Activated CD8-positive, alpha-beta memory T cell treated with anti-CD3 and anti-CD28 coated beads, Interleukin-2, amount 10 ng/mL, durations not matched to agents 7 days and 5 days (primary cell): ENCODE results near the gene EBI3. TPM values are rescaled to one million over a fixed set of nuclear protein-coding genes. Genes with fewer than 3 reads are reported as not detected.

ENCODE experiments used
- ATAC-seq: fragments of 150-1000 bp; cut with Tn5 transposase; one replicate; pipeline ENCODE4 v1.10.0; 2021; ENCODE audit warnings: moderate library complexity
- CTCF ChIA-PET: fragments of 350-600 bp; sonication (Branson Sonifier 250); formaldehyde crosslinking; loops from one replicate; lab custom pipeline; 2021; ENCODE audit warnings: antibody characterized with exemption; lab: Charles Lee
- DNase-seq: peaks from one replicate; pipeline ENCODE4 v3.0.0-alpha.2; 2020
- H3K27ac Mint-ChIP-seq: one replicate; pipeline ENCODE4 v1.8.0; 2021; ENCODE audit warnings: mild to moderate bottlenecking, mixed read lengths
- H3K27me3 Mint-ChIP-seq: one replicate; pipeline ENCODE4 v1.8.0; 2021; ENCODE audit warnings: mixed read lengths
- H3K36me3 Mint-ChIP-seq: one replicate; pipeline ENCODE4 v1.8.0; 2021; ENCODE audit warnings: mild to moderate bottlenecking, mixed read lengths
- H3K4me1 Mint-ChIP-seq: one replicate; pipeline ENCODE4 v1.8.0; 2021; ENCODE audit warnings: mixed read lengths
- H3K4me3 Mint-ChIP-seq: one replicate; pipeline ENCODE4 v1.8.0; 2021; ENCODE audit warnings: mild to moderate bottlenecking, moderate library complexity, mixed read lengths
- H3K9me3 Mint-ChIP-seq: one replicate; pipeline ENCODE4 v1.8.0; 2022; ENCODE audit warnings: low read depth, mixed read lengths
- total RNA-seq, 2 experiments: library from RNA; stranded (reverse); gene quantifications; one replicate each; pipeline ENCODE4 v1.2.3, GENCODE V29; 2021

EBI3 gene
- total RNA-seq, 2 experiments from 2014 or later = 2.6 to 14.7 TPM

DNA sequence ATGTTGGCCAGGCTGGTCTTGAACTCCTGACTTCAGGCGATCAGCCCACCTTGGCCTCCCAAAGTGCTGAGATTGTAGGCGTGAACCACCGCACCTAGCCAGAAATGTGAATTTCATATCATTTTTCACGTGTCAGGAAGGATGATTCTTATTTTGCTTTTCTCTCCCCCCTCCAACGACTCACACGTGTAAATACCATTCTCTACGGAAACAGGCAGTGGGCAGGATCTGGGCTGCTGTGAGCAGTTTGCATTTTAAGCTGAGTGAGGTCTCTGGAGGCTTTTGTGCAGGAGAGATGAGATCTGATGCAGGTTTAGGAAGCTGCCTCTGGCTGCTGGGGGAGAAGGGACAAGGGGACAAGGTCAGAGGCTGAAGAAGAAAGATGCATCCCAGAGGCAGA lies 35.0 kb upstream of the EBI3 start:
- H3K27ac Mint-ChIP-seq = no peak overlapping the region
- DNase-seq = no peak
- H3K36me3 Mint-ChIP-seq = peaks cover 9% of the 10 kb centered on the region
- peaks cover 29% of the 10 kb centered on the region for H3K27me3 Mint-ChIP-seq
- H3K4me3 Mint-ChIP-seq = no peak overlapping the region
- ATAC-seq = no peak
- CTCF ChIA-PET = no interaction called here
- H3K9me3 Mint-ChIP-seq = peaks cover 7% of the 10 kb centered on the region
- peaks cover 8% of the 10 kb centered on the region for H3K4me1 Mint-ChIP-seq

- DNase-seq (no peak), ATAC-seq (no peak)
- Mint-ChIP-seq H3K27me3 (peaks cover 32% of the 10 kb centered on the region), H3K4me3 (no peak overlapping the region), H3K4me1 (peaks cover 8% of the 10 kb centered on the region), H3K9me3 (peaks cover 7% of the 10 kb centered on the region), H3K36me3 (peaks cover 9% of the 10 kb centered on the region), H3K27ac (no peak overlapping the region)
- CTCF ChIA-PET = interaction anchor here (1.2 kb wide), 1 partner anchor 56 kb away, joined by 3 read pairs; no protein-coding TSS in a partner anchor
Observed at GRCh38 chr19:4196009-4196408, 33.3 kb upstream of the EBI3 start.

DNA sequence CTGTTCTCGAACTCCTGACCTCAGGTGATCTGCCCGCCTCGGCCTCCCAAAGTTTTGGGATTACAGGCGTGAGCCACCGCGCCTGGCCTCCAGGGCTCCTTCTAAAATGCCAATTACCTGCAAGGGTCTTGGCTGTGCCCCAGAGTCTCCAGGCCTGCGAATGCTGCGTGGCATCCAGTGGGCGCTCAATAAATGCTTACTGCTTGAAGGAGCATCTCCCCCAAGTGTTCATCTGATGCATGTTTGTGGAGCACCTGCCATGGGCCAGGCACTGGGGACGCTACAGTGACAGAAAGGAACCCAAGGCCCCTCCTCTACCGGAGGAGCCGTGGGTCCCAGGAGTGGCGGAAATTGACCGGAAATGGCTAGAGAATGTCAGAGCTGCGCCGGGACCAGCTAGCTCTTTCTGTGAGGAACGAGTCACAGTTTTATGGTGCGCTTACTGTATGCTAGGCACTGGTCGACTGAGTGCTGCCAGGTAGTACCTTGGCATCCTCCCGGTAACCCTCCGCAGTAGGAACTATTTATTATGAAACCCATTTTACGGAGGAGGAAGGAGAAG lies 32.7 kb upstream of the EBI3 start:
- no peak overlapping the region for H3K27ac Mint-ChIP-seq
- H3K36me3 Mint-ChIP-seq = peaks cover 9% of the 10 kb centered on the region
- peaks cover 33% of the 10 kb centered on the region for H3K27me3 Mint-ChIP-seq
- no peak for DNase-seq
- CTCF ChIA-PET = interaction anchor here (1.2 kb wide), 1 partner anchor 57 kb away, joined by 3 read pairs; no protein-coding TSS in a partner anchor
- no peak overlapping the region for H3K4me3 Mint-ChIP-seq
- peaks cover 7% of the 10 kb centered on the region for H3K9me3 Mint-ChIP-seq
- H3K4me1 Mint-ChIP-seq = peaks cover 8% of the 10 kb centered on the region
- ATAC-seq = no peak

GRCh38 chr19:4197228-4197624 lies 32.1 kb upstream of the EBI3 start:
- CTCF ChIA-PET = interaction anchor here (1.2 kb wide), 1 partner anchor 57 kb away, joined by 3 read pairs; no protein-coding TSS in a partner anchor
- Mint-ChIP-seq H3K36me3 (peaks cover 9% of the 10 kb centered on the region), H3K4me1 (peaks cover 8% of the 10 kb centered on the region), H3K27me3 (peaks cover 33% of the 10 kb centered on the region), H3K9me3 (peaks cover 7% of the 10 kb centered on the region), H3K4me3 (no peak overlapping the region), H3K27ac (peak overlapping the region; percentile 27)
- DNase-seq (no peak), ATAC-seq (no peak)

DNA sequence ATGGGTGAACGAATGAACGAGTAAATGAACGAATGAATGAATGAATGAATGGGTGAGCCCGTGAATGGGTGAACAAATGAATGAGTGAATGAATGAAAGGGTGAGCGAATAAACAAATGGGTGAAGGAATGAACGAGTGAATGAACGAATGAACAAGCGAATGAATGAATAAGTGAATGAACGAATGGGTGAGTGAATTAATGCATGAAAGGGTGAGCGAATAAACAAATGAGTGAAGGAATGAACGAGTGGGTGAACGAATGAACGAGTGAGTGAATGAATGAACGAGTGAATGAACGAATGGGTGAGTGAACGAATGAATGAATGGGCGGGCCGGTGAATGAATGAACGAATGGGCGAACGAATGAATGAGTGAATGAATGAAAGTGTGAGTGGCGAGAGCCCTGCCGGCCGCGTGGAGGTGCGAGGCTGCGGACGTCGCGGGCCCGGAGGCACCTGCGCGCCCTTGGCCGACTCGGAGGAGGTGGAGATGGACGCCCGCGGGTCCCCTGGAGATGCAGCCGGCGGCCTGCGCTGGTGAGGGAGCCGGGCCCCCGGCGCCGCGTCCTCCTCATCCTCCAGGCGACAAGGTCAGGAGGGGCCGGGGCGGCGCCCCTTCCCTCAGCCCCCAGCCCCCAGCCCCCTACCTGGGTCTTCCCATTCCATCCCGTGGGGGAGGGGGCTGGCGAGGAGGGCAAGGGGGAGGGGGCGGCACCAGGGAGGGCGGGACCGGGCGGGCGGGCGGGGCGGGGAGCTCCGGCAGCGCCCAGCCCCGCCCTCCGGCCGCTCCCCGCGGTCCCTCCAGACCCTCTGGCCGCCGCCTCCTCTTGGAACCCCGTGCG lies 31.5 kb upstream of the EBI3 start:
- DNase-seq (no peak), ATAC-seq (no peak)
- CTCF ChIA-PET = interaction anchor here (1.1 kb wide), 1 partner anchor 9 kb away, joined by 4 read pairs; no protein-coding TSS in a partner anchor
- peaks cover 33% of the 10 kb centered on the region for H3K27me3 Mint-ChIP-seq
- peaks cover 8% of the 10 kb centered on the region for H3K4me1 Mint-ChIP-seq
- H3K27ac Mint-ChIP-seq = peak overlapping the region; percentile 27
- H3K4me3 Mint-ChIP-seq = no peak overlapping the region
- peaks cover 9% of the 10 kb centered on the region for H3K36me3 Mint-ChIP-seq
- H3K9me3 Mint-ChIP-seq = peaks cover 7% of the 10 kb centered on the region

DNA sequence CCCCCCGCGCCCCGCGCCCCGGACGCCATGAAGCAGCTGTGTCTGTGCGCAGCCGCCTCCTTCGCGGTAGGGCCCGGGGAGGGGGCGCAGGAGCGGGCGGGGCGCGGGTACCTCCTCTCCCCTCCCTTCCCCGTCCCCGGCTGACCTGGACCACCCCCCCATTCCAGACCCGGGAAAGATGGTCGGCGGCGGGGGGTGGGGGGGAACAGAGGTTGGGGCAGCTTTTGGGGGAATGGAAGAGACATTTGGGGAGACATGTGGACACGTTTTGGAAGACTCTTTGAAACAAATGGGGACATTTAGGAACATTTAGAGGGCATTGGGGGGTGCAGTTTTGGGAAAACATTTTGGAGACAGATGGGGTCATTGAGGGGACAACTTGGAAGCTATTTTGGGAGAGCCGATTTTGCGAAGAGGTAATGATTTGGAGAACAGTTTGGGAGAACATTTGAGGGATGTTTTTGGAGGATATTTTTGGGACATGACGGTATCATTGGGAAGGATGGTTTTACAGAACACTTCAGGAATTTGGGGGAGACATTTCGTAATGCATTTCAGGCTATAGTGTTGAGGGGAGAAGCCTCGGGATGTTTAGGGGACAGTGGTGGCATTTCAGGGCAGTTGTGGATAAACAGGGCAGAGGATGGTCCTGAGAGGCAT lies 30.7 kb upstream of the EBI3 start:
- CTCF ChIA-PET = interaction anchor here (1.1 kb wide), 1 partner anchor 8 kb away, joined by 4 read pairs; no protein-coding TSS in a partner anchor
- Mint-ChIP-seq H3K4me1 (peaks cover 8% of the 10 kb centered on the region), H3K4me3 (no peak overlapping the region), H3K27me3 (peaks cover 33% of the 10 kb centered on the region), H3K36me3 (peaks cover 9% of the 10 kb centered on the region), H3K27ac (no peak overlapping the region), H3K9me3 (peaks cover 7% of the 10 kb centered on the region)
- DNase-seq (no peak), ATAC-seq (no peak)

- H3K27me3 Mint-ChIP-seq = peaks cover 28% of the 10 kb centered on the region
- no peak for DNase-seq
- peaks cover 7% of the 10 kb centered on the region for H3K9me3 Mint-ChIP-seq
- H3K27ac Mint-ChIP-seq = no peak overlapping the region
- no peak overlapping the region for H3K4me3 Mint-ChIP-seq
- no peak for ATAC-seq
- peaks cover 11% of the 10 kb centered on the region for H3K4me1 Mint-ChIP-seq
- H3K36me3 Mint-ChIP-seq = peaks cover 9% of the 10 kb centered on the region
- CTCF ChIA-PET = interaction anchor here (2.9 to 4.0 kb wide), 2 partner anchors 59 to 212 kb away, joined by 9 to 28 read pairs; no protein-coding TSS in a partner anchor
Observed at GRCh38 chr19:4199699-4200293, 29.5 kb upstream of the EBI3 start.

DNA sequence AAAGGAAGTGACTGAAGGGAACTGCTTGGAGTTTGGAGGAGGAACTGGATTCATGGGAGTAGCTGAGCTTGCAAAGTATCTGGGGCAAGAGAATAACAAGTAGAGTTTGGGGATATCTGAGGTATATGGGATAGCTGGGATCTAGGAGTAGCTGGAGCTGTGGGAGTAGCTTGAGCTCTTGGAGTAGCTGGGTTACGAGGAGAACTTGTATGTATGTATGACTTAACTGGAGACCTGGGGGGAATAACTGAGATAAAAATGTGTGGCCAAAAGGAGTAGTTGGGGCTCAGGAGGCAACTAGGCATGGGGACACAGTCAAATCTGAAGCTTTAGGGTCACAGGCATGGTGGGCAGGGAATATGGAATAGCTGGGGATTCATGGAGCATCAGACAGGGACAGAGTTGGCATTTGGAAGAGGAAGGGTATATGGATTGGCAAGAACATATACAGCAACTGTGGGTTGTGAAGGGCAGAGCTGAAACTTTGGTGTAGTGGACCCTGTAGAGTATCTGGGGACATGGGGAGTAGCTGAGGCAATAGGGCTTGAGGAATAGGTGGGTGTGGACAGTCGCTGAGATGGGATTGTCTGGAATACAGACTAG lies 28.3 kb upstream of the EBI3 start:
- Mint-ChIP-seq H3K4me3 (no peak overlapping the region), H3K36me3 (peaks cover 9% of the 10 kb centered on the region), H3K9me3 (peaks cover 7% of the 10 kb centered on the region), H3K27me3 (peaks cover 25% of the 10 kb centered on the region), H3K27ac (no peak overlapping the region), H3K4me1 (peaks cover 11% of the 10 kb centered on the region)
- CTCF ChIA-PET = interaction anchor here (0.8 to 4.0 kb wide), 8 partner anchors 13 to 380 kb away, joined by 3 to 28 read pairs (median 4); partner anchors contain the start of genes CREB3L3 and EEF2
- ATAC-seq = no peak
- no peak for DNase-seq

DNA sequence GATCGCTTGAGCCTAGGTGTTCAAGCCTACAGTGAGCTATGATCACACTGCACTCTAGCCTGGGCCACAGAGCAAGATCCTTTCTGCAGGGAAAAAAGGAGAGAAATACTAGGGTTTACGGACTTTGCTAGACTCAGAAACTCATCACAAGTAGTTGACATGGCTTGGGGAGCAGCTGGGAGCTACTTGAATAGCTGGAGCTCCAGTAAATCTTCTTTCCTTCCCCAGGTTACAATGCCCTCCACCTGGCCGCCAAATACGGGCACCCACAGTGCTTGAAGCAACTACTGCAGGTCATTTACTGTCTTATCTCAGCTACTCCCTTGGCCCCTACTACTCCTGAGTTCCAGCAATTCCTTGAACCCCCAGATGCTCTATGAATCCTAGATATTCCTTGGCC lies 27.5 kb upstream of the EBI3 start:
- H3K4me3 Mint-ChIP-seq = no peak overlapping the region
- H3K36me3 Mint-ChIP-seq = peaks cover 9% of the 10 kb centered on the region
- CTCF ChIA-PET = interaction anchor here (1.2 to 4.0 kb wide), 6 partner anchors 14 to 217 kb away, joined by 3 to 28 read pairs (median 6); partner anchors contain the start of gene EEF2
- ATAC-seq (no peak), DNase-seq (no peak)
- H3K27ac Mint-ChIP-seq = no peak overlapping the region
- H3K27me3 Mint-ChIP-seq = peaks cover 23% of the 10 kb centered on the region
- H3K9me3 Mint-ChIP-seq = peaks cover 7% of the 10 kb centered on the region
- peaks cover 11% of the 10 kb centered on the region for H3K4me1 Mint-ChIP-seq

DNA sequence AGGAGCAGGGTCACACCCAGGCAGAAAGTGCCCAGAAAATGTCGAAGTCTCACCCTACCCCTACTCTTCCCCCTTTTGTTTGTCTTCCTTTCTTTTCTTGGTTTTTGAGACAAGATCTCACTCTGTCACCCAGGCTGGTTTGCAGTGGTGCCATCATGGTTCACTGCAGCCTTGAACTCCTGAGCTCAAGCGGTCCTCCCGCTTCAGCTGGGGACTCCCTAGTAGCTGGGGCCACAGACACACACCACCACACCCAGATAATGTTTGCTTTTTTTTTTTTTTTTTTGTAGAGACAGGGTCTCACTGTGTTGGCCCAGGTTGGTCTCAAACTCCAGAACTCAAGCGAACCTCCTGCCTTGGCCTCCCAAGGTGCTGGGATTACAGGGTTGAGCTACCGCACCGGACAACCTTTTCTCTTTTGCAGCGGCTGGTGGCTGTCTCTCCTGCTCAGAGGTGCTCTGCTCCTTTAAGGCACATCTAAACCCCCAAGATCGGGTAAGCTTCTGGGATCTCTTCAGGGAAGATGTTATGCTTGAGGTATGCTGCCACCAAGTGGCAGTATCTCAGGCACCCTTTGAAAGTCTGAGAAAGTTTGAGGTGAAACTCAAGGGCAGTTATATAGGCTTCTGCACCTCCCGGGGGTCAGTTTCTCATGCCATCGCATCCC lies 22.4 kb upstream of the EBI3 start:
- Mint-ChIP-seq H3K36me3 (no peaks in the 10 kb centered on the region), H3K4me1 (peaks cover 3% of the 10 kb centered on the region), H3K27ac (no peak overlapping the region), H3K27me3 (no peaks in the 10 kb centered on the region), H3K9me3 (no peaks in the 10 kb centered on the region), H3K4me3 (no peak overlapping the region)
- no peak for ATAC-seq
- no peak for DNase-seq
- CTCF ChIA-PET = interaction anchor here (0.6 to 2.4 kb wide), 10 partner anchors 8 to 228 kb away, joined by 3 to 11 read pairs (median 4); partner anchors contain the start of gene CHAF1A

GRCh38 chr19:4208385-4209094 lies 20.8 kb upstream of the EBI3 start:
- no peak for ATAC-seq
- Mint-ChIP-seq H3K4me1 (peaks cover 3% of the 10 kb centered on the region), H3K27me3 (peaks cover 4% of the 10 kb centered on the region), H3K4me3 (no peak overlapping the region), H3K36me3 (no peaks in the 10 kb centered on the region), H3K27ac (peak overlapping the region; percentile 46), H3K9me3 (no peaks in the 10 kb centered on the region)
- DNase-seq = no peak
- CTCF ChIA-PET = interaction anchor here (0.5 to 2.4 kb wide), 12 partner anchors 9 to 275 kb away, joined by 3 to 11 read pairs (median 3); partner anchors contain the start of gene EEF2
